Liver (tissue), 9 donors: Measurements from ENCODE around the gene BGLAP. TPM values are rescaled to one million over a fixed set of nuclear protein-coding genes. Genes with fewer than 3 reads are reported as not detected.

Source experiments
- DNase-seq: peaks from one replicate; pipeline ENCODE4 v3.0.0-alpha.2; 2017; ENCODE audit warnings: low spot score
- H3K27ac ChIP-seq, 2 donors: one replicate each; pipeline ENCODE4 v1.7.0; 2013; ENCODE audit warnings: inconsistent platforms in 2 of 2, low read length in 2 of 2, control low read depth in 1 of 2, low read depth in 1 of 2, mild to moderate bottlenecking in 1 of 2
- H3K27me3 ChIP-seq, 4 donors: one replicate each; pipeline versions ENCODE4 v1.6.1 to v1.7.0; 2013; ENCODE audit warnings: low read length in 3 of 4, inconsistent platforms in 1 of 4, mild to moderate bottlenecking in 1 of 4, moderate library complexity in 1 of 4; ENCODE audit not compliant: control insufficient read depth in 4 of 4, insufficient read depth in 4 of 4
- H3K36me3 ChIP-seq, 4 donors: one replicate each; pipeline versions ENCODE4 v1.6.1 to v1.7.0; 2013; ENCODE audit warnings: low read length in 3 of 4, mild to moderate bottlenecking in 3 of 4, low read depth in 1 of 4, moderate library complexity in 1 of 4; ENCODE audit not compliant: control insufficient read depth in 4 of 4, insufficient read depth in 3 of 4
- H3K4me1 ChIP-seq, 4 donors: one replicate each; pipeline versions ENCODE4 v1.6.1 to v1.7.0; 2013; ENCODE audit warnings: low read length in 3 of 4, mild to moderate bottlenecking in 3 of 4, moderate library complexity in 1 of 4; ENCODE audit not compliant: control insufficient read depth in 4 of 4, insufficient read depth in 4 of 4
- H3K4me3 ChIP-seq, 3 donors: one replicate each; pipeline versions ENCODE4 v1.6.1 to v1.7.0; 2013; ENCODE audit warnings: low read length in 3 of 3, control low read depth in 1 of 3, low read depth in 1 of 3, mild to moderate bottlenecking in 1 of 3
- H3K9ac ChIP-seq, 2 donors: one replicate each; pipeline ENCODE4 v1.7.0; 2013; ENCODE audit warnings: low read length in 2 of 2, mild to moderate bottlenecking in 2 of 2, moderate library complexity in 2 of 2, control low read depth in 1 of 2, low read depth in 1 of 2
- H3K9me3 ChIP-seq, 4 donors: one replicate each; pipeline versions ENCODE4 v1.6.1 to v1.7.0; 2013; ENCODE audit warnings: low read length in 3 of 4; ENCODE audit not compliant: control insufficient read depth in 4 of 4
- EGR1 ChIP-seq, 2 donors: IDR thresholded peaks; 2 replicates each; pipeline ENCODE4 v1.6.1; 2016 to 2018; ENCODE audit warnings: antibody characterized with exemption in 2 of 2, low read depth in 2 of 2
- FOXA1 ChIP-seq: IDR thresholded peaks from 2 replicates; pipeline ENCODE4 v1.6.1; 2016; ENCODE audit warnings: antibody characterized with exemption
- FOXA2 ChIP-seq: IDR thresholded peaks from 2 replicates; pipeline ENCODE4 v1.6.1; 2016; ENCODE audit warnings: antibody characterized with exemption
- GABPA ChIP-seq, 2 donors: IDR thresholded peaks in 1 of 2; conservative IDR thresholded peaks in 1 of 2; 2 replicates each; pipeline ENCODE4 v1.6.1; 2016; ENCODE audit warnings: antibody characterized with exemption in 2 of 2, mild to moderate bottlenecking in 1 of 2, moderate library complexity in 1 of 2
- HNF4A ChIP-seq, 2 donors: conservative IDR thresholded peaks; 2 replicates each; pipeline ENCODE4 v1.6.1; 2016; ENCODE audit warnings: antibody characterized with exemption in 2 of 2, mild to moderate bottlenecking in 2 of 2
- HNF4G ChIP-seq: IDR thresholded peaks from 2 replicates; pipeline ENCODE4 v1.6.1; 2016; ENCODE audit warnings: antibody characterized with exemption
- JUND ChIP-seq, 2 donors: IDR thresholded peaks; 2 replicates each; pipeline ENCODE4 v1.6.1; 2016; ENCODE audit warnings: antibody characterized with exemption in 2 of 2
- NR2F2 ChIP-seq: IDR thresholded peaks from 2 replicates; pipeline ENCODE4 v1.6.1; 2016; ENCODE audit warnings: antibody characterized with exemption
- RAD21 ChIP-seq, 2 donors: IDR thresholded peaks; 2 replicates each; pipeline ENCODE4 v1.6.1; 2016; ENCODE audit warnings: antibody characterized with exemption in 2 of 2, mild to moderate bottlenecking in 2 of 2
- RXRA ChIP-seq, 2 donors: IDR thresholded peaks; 2 replicates each; pipeline ENCODE4 v1.6.1; 2017 to 2018; ENCODE audit warnings: antibody characterized with exemption in 2 of 2, mild to moderate bottlenecking in 1 of 2
- SP1 ChIP-seq: IDR thresholded peaks from 2 replicates; pipeline ENCODE4 v1.6.1; 2018; ENCODE audit warnings: antibody characterized with exemption, mild to moderate bottlenecking
- TAF1 ChIP-seq: conservative IDR thresholded peaks from 2 replicates; pipeline ENCODE4 v1.6.1; 2016; ENCODE audit warnings: antibody characterized with exemption, mild to moderate bottlenecking
- YY1 ChIP-seq: IDR thresholded peaks from 2 replicates; pipeline ENCODE4 v1.6.1; 2016; ENCODE audit warnings: antibody characterized with exemption, mild to moderate bottlenecking
- WGBS: extraction: QIAGEN DNeasy Blood & Tissue Kit; methylation state at CpG from one replicate; pipeline ENCODE4 v1.1.7; 2013; 5-methylcytosine and 5-hydroxymethylcytosine counted together
- polyA plus RNA-seq, 2 donors: library from polyadenylated mRNA; stranded (reverse) in 1 of 2; unstranded in 1 of 2; fragments of 200-250 nt in 1 of 2; fragments of >200 nt in 1 of 2; fragmentation: Nextera tagmentation in 1 of 2; extraction: Ambion mirVana in 1 of 2; gene quantifications; one replicate each; pipeline versions ENCODE4 v1.2.1 to v1.2.3, GENCODE V29; 2013 to 2015
- total RNA-seq, 2 donors: library from RNA; depleted of rRNA; stranded (reverse); fragments of >200 nt; gene quantifications; one replicate each; pipeline ENCODE4 v1.2.3, GENCODE V29; 2014
- TF ChIP-seq, protein P1 (sequence below): IDR thresholded peaks from 2 replicates; pipeline ENCODE4 v1.6.1; 2016; ENCODE audit warnings: antibody characterized with exemption
- TF ChIP-seq, protein P2 (sequence below): IDR thresholded peaks from 2 replicates; pipeline ENCODE4 v1.6.1; 2016; ENCODE audit warnings: antibody characterized with exemption
- TF ChIP-seq, protein P3 (sequence below): IDR thresholded peaks from 2 replicates; pipeline ENCODE4 v1.6.1; 2016; ENCODE audit warnings: antibody characterized with exemption, mild to moderate bottlenecking
- TF ChIP-seq, protein P4 (sequence below): fragments of 150-350 bp; IDR thresholded peaks from 2 replicates; pipeline ENCODE4 v1.5.1; 2017; ENCODE audit warnings: improper control_type of control experiment, low read depth, low read length; ENCODE audit not compliant: missing input control
- TF ChIP-seq, protein P5 (sequence below): IDR thresholded peaks from 2 replicates; pipeline ENCODE4 v1.6.1; 2016; ENCODE audit warnings: antibody characterized with exemption
- donor health status: healthy.
- donor health status: healthy.
- donor health status: healthy.
- donor health status: healthy.
- donor health status: healthy.

The BGLAP gene
- total and polyA plus RNA-seq, 4 donors = 0.06 to 0.75 (median 0.28) TPM; not detected in 1

DNA sequence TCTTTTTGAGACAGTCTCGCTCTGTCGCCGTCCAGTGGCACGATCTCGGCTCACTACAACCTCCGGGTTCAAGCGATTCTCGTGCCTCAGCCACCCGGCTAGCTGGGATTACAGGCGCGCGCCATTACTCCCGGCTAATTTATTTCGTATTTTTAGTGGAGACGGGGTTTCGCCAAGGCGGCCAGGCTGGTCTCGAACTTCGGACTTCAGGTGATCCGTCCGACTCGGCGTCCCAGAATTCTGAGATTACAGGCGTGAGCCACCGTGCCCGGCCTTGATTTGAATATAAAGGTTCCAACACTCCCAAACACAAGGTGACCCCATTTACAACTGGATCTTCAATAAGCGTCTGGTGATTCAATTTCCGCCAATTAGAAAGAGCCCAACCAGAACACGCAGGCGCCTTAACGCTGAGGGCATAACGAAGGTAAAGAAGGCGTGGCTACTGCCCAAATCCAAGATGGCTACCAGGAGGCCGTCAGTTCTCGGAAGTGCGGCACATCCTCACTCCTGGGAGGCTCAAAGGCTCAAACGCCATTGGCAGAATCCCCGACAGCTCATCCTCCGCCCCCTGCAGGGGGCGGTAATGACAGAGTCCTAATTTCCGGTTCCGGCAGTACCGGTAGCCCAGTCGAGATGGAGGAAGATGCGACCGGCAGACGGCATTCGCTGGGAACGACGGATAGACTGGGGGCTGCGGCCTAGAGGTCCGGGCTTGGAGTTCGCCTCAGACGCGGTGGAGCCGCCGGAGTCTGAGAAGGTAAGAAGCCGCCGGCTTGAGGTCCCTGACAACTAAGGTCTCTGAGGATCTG lies 48.3 kb upstream of the BGLAP start, which contains the start of gene SLC25A44:
SLC25A44 (plus strand) TSS at position 617 of the 812 bp plus-strand sequence. CDS start 5,744 bp downstream, outside the sequence.
- Histone ChIP-seq H3K4me1 (peaks cover 13 to 42% (median 37%) of the 10 kb centered on the region in 4 donors), H3K27ac (peak within 1 kb of the TSS; percentile 82 to 83), H3K4me3 (peak within 1 kb of the TSS; percentile 69 to 98 (median 97)), H3K9ac (peak within 1 kb of the TSS; percentile 68 to 89), H3K27me3 (no peaks in the 10 kb centered on the region), H3K9me3 (peaks cover 0 to 4% (median under 1%) of the 10 kb centered on the region in 4 donors), H3K36me3 (no peaks in the 10 kb centered on the region)
- peak; percentile 97 for DNase-seq
- TF ChIP-seq, protein P1, sequence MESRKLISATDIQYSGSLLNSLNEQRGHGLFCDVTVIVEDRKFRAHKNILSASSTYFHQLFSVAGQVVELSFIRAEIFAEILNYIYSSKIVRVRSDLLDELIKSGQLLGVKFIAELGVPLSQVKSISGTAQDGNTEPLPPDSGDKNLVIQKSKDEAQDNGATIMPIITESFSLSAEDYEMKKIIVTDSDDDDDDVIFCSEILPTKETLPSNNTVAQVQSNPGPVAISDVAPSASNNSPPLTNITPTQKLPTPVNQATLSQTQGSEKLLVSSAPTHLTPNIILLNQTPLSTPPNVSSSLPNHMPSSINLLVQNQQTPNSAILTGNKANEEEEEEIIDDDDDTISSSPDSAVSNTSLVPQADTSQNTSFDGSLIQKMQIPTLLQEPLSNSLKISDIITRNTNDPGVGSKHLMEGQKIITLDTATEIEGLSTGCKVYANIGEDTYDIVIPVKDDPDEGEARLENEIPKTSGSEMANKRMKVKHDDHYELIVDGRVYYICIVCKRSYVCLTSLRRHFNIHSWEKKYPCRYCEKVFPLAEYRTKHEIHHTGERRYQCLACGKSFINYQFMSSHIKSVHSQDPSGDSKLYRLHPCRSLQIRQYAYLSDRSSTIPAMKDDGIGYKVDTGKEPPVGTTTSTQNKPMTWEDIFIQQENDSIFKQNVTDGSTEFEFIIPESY = peak; percentile 71
- peak; percentile 71 for TF ChIP-seq TAF1
- peak; percentile 19 to 82 for TF ChIP-seq RXRA (IDR thresholded peaks at IDR 0.05)
- TF ChIP-seq, protein P2, sequence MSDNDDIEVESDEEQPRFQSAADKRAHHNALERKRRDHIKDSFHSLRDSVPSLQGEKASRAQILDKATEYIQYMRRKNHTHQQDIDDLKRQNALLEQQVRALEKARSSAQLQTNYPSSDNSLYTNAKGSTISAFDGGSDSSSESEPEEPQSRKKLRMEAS = peak; percentile 76
- TF ChIP-seq GABPA (IDR thresholded peaks at IDR 0.05 in 1 of 2, conservative IDR thresholded peaks at IDR 0.05 in 1 of 2) = peak; percentile 95 to 99
- no peak for TF ChIP-seq FOXA2
- peak; percentile 94 for TF ChIP-seq SP1
- TF ChIP-seq HNF4A (conservative IDR thresholded peaks at IDR 0.05) = peak; percentile 40 to 74
- TF ChIP-seq EGR1 (IDR thresholded peaks at IDR 0.05; ENCODE audit: low read depth in 2 of 2) = peak; percentile 87 to 90
- TF ChIP-seq NR2F2 = peak; percentile 75
- TF ChIP-seq, protein P3, sequence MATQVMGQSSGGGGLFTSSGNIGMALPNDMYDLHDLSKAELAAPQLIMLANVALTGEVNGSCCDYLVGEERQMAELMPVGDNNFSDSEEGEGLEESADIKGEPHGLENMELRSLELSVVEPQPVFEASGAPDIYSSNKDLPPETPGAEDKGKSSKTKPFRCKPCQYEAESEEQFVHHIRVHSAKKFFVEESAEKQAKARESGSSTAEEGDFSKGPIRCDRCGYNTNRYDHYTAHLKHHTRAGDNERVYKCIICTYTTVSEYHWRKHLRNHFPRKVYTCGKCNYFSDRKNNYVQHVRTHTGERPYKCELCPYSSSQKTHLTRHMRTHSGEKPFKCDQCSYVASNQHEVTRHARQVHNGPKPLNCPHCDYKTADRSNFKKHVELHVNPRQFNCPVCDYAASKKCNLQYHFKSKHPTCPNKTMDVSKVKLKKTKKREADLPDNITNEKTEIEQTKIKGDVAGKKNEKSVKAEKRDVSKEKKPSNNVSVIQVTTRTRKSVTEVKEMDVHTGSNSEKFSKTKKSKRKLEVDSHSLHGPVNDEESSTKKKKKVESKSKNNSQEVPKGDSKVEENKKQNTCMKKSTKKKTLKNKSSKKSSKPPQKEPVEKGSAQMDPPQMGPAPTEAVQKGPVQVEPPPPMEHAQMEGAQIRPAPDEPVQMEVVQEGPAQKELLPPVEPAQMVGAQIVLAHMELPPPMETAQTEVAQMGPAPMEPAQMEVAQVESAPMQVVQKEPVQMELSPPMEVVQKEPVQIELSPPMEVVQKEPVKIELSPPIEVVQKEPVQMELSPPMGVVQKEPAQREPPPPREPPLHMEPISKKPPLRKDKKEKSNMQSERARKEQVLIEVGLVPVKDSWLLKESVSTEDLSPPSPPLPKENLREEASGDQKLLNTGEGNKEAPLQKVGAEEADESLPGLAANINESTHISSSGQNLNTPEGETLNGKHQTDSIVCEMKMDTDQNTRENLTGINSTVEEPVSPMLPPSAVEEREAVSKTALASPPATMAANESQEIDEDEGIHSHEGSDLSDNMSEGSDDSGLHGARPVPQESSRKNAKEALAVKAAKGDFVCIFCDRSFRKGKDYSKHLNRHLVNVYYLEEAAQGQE = peak; percentile 52
- peak; percentile 61 to 92 for TF ChIP-seq JUND (IDR thresholded peaks at IDR 0.05)
- peak; percentile 100 for TF ChIP-seq YY1
- peak; percentile 28 for TF ChIP-seq HNF4G
- peak in 1 of 2 donors; percentile 62 for TF ChIP-seq RAD21 (IDR thresholded peaks at IDR 0.05)
- TF ChIP-seq FOXA1 = no peak
- TF ChIP-seq, protein P4, sequence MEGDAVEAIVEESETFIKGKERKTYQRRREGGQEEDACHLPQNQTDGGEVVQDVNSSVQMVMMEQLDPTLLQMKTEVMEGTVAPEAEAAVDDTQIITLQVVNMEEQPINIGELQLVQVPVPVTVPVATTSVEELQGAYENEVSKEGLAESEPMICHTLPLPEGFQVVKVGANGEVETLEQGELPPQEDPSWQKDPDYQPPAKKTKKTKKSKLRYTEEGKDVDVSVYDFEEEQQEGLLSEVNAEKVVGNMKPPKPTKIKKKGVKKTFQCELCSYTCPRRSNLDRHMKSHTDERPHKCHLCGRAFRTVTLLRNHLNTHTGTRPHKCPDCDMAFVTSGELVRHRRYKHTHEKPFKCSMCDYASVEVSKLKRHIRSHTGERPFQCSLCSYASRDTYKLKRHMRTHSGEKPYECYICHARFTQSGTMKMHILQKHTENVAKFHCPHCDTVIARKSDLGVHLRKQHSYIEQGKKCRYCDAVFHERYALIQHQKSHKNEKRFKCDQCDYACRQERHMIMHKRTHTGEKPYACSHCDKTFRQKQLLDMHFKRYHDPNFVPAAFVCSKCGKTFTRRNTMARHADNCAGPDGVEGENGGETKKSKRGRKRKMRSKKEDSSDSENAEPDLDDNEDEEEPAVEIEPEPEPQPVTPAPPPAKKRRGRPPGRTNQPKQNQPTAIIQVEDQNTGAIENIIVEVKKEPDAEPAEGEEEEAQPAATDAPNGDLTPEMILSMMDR = peak; percentile 71
- TF ChIP-seq, protein P5, sequence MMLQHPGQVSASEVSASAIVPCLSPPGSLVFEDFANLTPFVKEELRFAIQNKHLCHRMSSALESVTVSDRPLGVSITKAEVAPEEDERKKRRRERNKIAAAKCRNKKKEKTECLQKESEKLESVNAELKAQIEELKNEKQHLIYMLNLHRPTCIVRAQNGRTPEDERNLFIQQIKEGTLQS = peak; percentile 71
- whole genome bisulfite sequencing = 8% methylated on average over 59 of the region's 59 CpGs
